ENCODE data around the gene RERG.

Gene RERG

DNA sequence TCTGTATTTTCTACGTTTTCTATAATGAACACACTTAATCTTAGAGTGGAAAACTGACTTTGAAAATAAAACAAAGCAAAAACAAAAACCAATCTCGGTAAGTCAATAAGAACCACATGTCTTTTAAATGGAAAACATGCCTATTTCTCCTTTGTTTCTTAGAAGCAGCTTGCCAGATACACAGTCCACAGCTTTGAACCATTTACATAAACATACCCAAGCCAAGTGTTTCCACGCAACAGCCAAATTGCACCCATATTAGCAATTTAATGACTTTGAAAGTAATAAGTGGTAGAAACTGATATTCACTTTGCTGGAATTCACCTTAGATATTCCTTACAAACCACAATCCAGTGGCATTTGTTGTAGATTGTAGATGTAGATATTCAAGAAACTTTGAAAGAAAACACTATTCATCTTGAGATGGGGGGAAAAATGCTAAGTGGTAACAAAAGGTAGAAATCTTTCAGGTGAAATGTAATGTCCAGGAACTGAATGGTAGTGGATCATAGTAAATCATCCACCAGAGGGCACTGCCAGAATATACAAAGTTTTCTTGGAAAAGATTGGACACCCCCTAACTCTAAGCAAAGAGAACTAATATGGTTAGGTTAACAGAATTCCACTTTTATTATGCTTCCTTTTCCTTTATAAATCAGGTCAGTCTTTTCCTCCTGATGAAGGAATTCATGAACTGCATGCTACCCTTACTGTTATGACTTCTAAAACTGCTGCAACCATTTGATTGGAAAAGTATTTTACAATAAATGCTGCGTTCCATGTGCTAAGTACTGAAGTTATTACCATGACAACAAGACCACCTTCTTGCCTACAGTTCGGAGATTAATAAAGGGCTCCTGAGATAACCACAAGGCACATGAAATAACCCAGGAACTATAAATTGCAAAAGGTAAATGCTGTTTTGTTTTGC, 69.8 kb downstream of the RERG start:
- H3K36me3 ChIP-seq (replicated peaks), result no peaks in the 10 kb centered on the region
- H3K4me3 ChIP-seq (ENCODE audit: low read depth, low read length), result no peak overlapping the region
- in situ Hi-C loops (cut with HindIII; ENCODE audit: low pct_ligation_motif_present, low sequenced_read_pairs), result no loop called here
- no peaks in the 10 kb centered on the region for H3K27me3 ChIP-seq (replicated peaks)
- TF ChIP-seq, protein P1, sequence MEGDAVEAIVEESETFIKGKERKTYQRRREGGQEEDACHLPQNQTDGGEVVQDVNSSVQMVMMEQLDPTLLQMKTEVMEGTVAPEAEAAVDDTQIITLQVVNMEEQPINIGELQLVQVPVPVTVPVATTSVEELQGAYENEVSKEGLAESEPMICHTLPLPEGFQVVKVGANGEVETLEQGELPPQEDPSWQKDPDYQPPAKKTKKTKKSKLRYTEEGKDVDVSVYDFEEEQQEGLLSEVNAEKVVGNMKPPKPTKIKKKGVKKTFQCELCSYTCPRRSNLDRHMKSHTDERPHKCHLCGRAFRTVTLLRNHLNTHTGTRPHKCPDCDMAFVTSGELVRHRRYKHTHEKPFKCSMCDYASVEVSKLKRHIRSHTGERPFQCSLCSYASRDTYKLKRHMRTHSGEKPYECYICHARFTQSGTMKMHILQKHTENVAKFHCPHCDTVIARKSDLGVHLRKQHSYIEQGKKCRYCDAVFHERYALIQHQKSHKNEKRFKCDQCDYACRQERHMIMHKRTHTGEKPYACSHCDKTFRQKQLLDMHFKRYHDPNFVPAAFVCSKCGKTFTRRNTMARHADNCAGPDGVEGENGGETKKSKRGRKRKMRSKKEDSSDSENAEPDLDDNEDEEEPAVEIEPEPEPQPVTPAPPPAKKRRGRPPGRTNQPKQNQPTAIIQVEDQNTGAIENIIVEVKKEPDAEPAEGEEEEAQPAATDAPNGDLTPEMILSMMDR (IDR thresholded peaks at IDR 0.05; ENCODE audit: low read depth, low read length, missing control alignments), result peak; percentile 49
- no peak overlapping the region for H3K27ac ChIP-seq
- DNase-seq, result peak; percentile 38

DNA sequence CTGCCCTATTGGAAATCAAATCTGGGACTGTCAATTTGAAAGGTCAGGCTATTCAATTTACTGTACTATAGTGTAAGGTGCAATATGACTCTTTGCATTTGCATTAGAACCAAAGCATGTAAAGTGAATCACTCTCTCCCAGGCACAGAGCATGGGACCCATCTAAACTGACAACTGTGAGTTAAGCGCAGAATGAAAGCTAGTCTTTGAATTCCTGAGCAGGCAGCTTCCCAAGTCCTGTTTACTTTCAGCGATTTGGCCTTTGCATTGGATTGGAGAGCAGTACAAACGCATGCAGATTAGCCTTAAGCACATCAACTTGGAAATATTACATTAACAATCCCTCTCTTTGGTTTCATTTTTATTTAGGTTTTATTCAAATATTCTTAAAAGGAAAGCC, 74.6 kb downstream of the RERG start:
- Histone ChIP-seq H3K36me3 (replicated peaks) (no peaks in the 10 kb centered on the region), H3K27ac (no peak overlapping the region), H3K4me3 (ENCODE audit: low read depth, low read length) (no peak overlapping the region), H3K27me3 (replicated peaks) (no peaks in the 10 kb centered on the region)
- in situ Hi-C loops (cut with HindIII; ENCODE audit: low pct_ligation_motif_present, low sequenced_read_pairs), result no loop called here
- no peak for DNase-seq
- TF ChIP-seq, protein P1 (IDR thresholded peaks at IDR 0.05; ENCODE audit: low read depth, low read length, missing control alignments), result no peak

DNA sequence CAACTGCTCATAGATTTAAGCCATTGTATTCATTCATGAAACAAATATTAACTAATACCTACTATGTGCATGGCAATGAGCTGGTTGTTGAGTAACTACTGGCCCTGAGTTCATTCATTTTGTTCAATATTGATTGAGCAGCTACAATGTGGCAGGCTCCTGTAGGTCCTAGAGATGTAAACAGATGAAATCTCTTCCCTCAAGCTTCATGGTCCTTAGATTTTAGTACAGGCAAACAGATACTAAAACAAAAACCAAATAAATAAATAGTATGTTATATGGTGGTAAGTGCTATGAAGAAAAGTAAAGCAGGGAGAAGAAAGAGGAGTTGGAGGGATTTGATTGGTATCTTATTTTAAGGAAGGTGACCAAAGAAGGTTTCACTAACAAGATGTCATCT, 77.8 kb downstream of the RERG start:
- H3K27ac ChIP-seq, result no peak overlapping the region
- no peaks in the 10 kb centered on the region for H3K36me3 ChIP-seq (replicated peaks)
- no peaks in the 10 kb centered on the region for H3K27me3 ChIP-seq (replicated peaks)
- H3K4me3 ChIP-seq (ENCODE audit: low read depth, low read length), result no peak overlapping the region
- TF ChIP-seq, protein P1 (IDR thresholded peaks at IDR 0.05; ENCODE audit: low read depth, low read length, missing control alignments), result no peak
- no peak for DNase-seq
- in situ Hi-C loops (cut with HindIII; ENCODE audit: low pct_ligation_motif_present, low sequenced_read_pairs), result no loop called here

DNA sequence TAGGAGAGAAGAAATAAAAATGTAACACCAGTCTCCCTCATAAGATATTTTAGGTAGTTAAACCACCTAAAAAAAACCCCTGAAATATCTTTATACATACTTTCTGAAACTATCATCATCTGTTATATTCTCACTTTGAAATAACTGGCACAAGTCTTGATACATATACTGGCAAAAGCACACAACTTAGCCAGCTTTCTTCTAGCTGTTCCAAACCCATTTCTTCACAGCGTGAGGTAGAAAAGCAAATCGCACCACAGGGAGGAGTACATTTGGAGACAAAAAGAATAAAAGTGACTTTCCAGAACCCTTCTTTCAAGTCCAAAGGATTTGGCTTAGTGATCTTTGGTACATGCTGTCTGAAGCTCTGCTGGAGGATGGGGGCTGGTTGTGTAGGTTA, 78.5 kb downstream of the RERG start:
- in situ Hi-C loops (cut with HindIII; ENCODE audit: low pct_ligation_motif_present, low sequenced_read_pairs), result no loop called here
- no peaks in the 10 kb centered on the region for H3K36me3 ChIP-seq (replicated peaks)
- H3K27ac ChIP-seq, result no peak overlapping the region
- H3K27me3 ChIP-seq (replicated peaks), result no peaks in the 10 kb centered on the region
- TF ChIP-seq, protein P1 (IDR thresholded peaks at IDR 0.05; ENCODE audit: low read depth, low read length, missing control alignments), result no peak
- no peak overlapping the region for H3K4me3 ChIP-seq (ENCODE audit: low read depth, low read length)
- DNase-seq, result no peak

DNA sequence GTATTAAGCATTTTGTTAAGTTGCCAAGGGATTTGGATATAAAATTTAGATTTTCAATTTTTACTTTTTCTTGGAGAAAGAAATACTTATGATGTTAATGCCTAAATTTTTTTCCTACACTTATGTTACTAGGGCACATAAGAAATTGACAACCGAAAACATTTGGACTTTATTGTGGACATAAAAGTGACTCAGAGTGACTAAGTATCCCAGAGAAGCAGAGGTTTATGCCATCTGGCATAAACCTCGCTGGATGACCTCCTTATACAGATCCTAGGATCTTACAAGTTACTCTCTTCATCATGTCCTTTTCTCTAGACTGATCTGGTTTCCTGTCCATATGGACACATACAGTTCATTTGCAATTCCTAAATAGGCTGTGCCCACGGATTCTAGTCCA, 89.8 kb downstream of the RERG start:
- no peak overlapping the region for H3K4me3 ChIP-seq (ENCODE audit: low read depth, low read length)

More for the DNA sequence above, 89.8 kb downstream of the RERG start:
- in situ Hi-C loops (cut with HindIII; ENCODE audit: low pct_ligation_motif_present, low sequenced_read_pairs), result no loop called here
- H3K36me3 ChIP-seq (replicated peaks), result no peaks in the 10 kb centered on the region
- H3K27ac ChIP-seq, result no peak overlapping the region
- peak; percentile 39 for DNase-seq
- no peaks in the 10 kb centered on the region for H3K27me3 ChIP-seq (replicated peaks)
- TF ChIP-seq, protein P1 (IDR thresholded peaks at IDR 0.05; ENCODE audit: low read depth, low read length, missing control alignments), result no peak

Measured in brain microvascular endothelial cell (primary cell).